ENCODE results near the gene SMYD4.

SMYD4 gene

DNA sequence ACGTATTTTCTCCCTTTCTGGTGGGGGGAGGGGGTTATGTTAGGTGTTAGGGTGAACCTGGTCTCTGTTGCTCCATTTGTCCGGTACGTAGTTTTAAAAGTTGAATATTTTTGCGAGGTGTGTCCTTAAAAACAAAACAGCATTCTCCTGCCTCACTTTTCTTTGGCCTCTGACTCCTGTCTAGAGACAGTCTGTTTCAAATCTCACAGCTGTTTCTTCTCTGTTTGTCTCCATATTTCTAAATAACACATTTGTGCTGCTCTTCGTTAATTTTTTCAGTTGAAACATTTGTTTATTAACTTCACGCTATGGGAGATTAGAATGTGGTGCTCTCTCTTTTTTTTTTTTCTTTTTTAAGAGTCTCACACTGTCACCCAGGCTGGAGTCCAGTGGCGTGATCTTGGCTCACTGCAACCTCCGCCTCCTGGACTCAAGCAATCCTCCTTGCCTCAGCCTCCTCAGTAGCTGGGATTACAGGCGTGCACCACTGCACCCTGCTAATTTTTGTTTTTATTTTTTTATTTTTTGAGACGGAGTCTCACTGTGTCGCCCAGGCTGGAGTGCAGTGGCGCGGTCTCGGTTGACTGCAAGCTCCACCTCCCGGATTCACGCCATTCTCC is 31.8 kb upstream of the SMYD4 start:
- Histone ChIP-seq H3K9me3 (ENCODE audit: control insufficient read depth, insufficient read depth, low read depth, low read length) (no peaks in the 10 kb centered on the region), H3K27ac (ENCODE audit: extremely low read depth, low read depth, low read length) (no peak overlapping the region), H3K4me3 (ENCODE audit: low read depth, low read length) (no peak overlapping the region), H3K36me3 (ENCODE audit: control insufficient read depth in 2 of 2, insufficient read depth in 1 of 2, low read length in 2 of 2) (peaks cover 26 to 40% of the 10 kb centered on the region in 2 experiments), H3K4me1 (ENCODE audit: control insufficient read depth, insufficient read depth, low read length) (no peaks in the 10 kb centered on the region)
- TF ChIP-seq ZXDB (tag by site-specific recombination; IDR thresholded peaks at IDR 0.05) = no peak
- TF ChIP-seq MZF1 (tag by site-specific recombination; IDR thresholded peaks at IDR 0.05; ENCODE audit: borderline replicate concordance) = no peak
- TF ChIP-seq ZNF174 (tag by site-specific recombination; IDR thresholded peaks at IDR 0.05) = no peak
- TF ChIP-seq, protein P1, sequence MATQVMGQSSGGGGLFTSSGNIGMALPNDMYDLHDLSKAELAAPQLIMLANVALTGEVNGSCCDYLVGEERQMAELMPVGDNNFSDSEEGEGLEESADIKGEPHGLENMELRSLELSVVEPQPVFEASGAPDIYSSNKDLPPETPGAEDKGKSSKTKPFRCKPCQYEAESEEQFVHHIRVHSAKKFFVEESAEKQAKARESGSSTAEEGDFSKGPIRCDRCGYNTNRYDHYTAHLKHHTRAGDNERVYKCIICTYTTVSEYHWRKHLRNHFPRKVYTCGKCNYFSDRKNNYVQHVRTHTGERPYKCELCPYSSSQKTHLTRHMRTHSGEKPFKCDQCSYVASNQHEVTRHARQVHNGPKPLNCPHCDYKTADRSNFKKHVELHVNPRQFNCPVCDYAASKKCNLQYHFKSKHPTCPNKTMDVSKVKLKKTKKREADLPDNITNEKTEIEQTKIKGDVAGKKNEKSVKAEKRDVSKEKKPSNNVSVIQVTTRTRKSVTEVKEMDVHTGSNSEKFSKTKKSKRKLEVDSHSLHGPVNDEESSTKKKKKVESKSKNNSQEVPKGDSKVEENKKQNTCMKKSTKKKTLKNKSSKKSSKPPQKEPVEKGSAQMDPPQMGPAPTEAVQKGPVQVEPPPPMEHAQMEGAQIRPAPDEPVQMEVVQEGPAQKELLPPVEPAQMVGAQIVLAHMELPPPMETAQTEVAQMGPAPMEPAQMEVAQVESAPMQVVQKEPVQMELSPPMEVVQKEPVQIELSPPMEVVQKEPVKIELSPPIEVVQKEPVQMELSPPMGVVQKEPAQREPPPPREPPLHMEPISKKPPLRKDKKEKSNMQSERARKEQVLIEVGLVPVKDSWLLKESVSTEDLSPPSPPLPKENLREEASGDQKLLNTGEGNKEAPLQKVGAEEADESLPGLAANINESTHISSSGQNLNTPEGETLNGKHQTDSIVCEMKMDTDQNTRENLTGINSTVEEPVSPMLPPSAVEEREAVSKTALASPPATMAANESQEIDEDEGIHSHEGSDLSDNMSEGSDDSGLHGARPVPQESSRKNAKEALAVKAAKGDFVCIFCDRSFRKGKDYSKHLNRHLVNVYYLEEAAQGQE (tag by site-specific recombination; IDR thresholded peaks at IDR 0.05) = no peak
- no peak for TF ChIP-seq ZNF555 (tag by site-specific recombination; conservative IDR thresholded peaks at IDR 0.05)
- TF ChIP-seq, protein P2, sequence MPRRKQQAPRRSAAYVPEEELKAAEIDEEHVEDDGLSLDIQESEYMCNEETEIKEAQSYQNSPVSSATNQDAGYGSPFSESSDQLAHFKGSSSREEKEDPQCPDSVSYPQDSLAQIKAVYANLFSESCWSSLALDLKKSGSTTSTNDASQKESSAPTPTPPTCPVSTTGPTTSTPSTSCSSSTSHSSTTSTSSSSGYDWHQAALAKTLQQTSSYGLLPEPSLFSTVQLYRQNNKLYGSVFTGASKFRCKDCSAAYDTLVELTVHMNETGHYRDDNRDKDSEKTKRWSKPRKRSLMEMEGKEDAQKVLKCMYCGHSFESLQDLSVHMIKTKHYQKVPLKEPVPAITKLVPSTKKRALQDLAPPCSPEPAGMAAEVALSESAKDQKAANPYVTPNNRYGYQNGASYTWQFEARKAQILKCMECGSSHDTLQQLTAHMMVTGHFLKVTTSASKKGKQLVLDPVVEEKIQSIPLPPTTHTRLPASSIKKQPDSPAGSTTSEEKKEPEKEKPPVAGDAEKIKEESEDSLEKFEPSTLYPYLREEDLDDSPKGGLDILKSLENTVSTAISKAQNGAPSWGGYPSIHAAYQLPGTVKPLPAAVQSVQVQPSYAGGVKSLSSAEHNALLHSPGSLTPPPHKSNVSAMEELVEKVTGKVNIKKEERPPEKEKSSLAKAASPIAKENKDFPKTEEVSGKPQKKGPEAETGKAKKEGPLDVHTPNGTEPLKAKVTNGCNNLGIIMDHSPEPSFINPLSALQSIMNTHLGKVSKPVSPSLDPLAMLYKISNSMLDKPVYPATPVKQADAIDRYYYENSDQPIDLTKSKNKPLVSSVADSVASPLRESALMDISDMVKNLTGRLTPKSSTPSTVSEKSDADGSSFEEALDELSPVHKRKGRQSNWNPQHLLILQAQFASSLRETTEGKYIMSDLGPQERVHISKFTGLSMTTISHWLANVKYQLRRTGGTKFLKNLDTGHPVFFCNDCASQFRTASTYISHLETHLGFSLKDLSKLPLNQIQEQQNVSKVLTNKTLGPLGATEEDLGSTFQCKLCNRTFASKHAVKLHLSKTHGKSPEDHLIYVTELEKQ (tag by site-specific recombination; IDR thresholded peaks at IDR 0.05; ENCODE audit: borderline replicate concordance) = no peak
- TF ChIP-seq, protein P3, sequence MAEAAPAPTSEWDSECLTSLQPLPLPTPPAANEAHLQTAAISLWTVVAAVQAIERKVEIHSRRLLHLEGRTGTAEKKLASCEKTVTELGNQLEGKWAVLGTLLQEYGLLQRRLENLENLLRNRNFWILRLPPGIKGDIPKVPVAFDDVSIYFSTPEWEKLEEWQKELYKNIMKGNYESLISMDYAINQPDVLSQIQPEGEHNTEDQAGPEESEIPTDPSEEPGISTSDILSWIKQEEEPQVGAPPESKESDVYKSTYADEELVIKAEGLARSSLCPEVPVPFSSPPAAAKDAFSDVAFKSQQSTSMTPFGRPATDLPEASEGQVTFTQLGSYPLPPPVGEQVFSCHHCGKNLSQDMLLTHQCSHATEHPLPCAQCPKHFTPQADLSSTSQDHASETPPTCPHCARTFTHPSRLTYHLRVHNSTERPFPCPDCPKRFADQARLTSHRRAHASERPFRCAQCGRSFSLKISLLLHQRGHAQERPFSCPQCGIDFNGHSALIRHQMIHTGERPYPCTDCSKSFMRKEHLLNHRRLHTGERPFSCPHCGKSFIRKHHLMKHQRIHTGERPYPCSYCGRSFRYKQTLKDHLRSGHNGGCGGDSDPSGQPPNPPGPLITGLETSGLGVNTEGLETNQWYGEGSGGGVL (tag by site-specific recombination; IDR thresholded peaks at IDR 0.05) = no peak
- no peak for TF ChIP-seq KLF8 (tag by site-specific recombination; IDR thresholded peaks at IDR 0.05)
- no peak for TF ChIP-seq ZNF157 (tag by site-specific recombination; IDR thresholded peaks at IDR 0.05)
- no peak for TF ChIP-seq SCRT2 (tag by site-specific recombination; IDR thresholded peaks at IDR 0.05)
- no peak for TF ChIP-seq ZNF571 (tag by site-specific recombination; IDR thresholded peaks at IDR 0.05)
- CTCF ChIA-PET = interaction anchor here (0.8 to 2.5 kb wide), 5 partner anchors 9 to 142 kb away, joined by 3 to 15 read pairs (median 5); no protein-coding TSS in a partner anchor
- POLR2A ChIA-PET = interaction anchor here (0.7 kb wide), 1 partner anchor 145 kb away, joined by 5 read pairs; no protein-coding TSS in a partner anchor

DNA sequence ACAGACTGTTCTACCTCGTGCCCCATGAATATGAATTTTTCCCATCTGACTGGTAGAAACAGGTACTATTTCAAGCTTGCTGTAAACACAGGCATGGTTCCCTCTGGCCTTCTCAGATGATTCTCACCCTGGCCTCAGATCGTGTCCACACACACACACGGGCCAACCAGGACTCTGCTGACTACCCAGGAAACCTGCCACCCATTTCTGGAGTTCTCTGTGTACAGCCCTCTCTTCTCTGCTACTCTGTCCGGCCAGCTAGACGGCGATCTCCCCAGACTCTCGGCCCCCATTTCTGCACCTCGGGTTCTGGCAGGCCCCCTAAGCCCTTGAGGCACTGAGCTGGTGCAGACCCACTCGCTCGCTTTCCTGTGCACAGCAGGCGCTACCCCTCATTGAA is 31.3 kb upstream of the SMYD4 start:
- no peak overlapping the region for H3K4me3 ChIP-seq (ENCODE audit: low read depth, low read length)
- no peaks in the 10 kb centered on the region for H3K9me3 ChIP-seq (ENCODE audit: control insufficient read depth, insufficient read depth, low read depth, low read length)
- ChIA-PET POLR2A (no interaction called here), CTCF (interaction anchor here (0.7 to 2.5 kb wide), 6 partner anchors 10 to 141 kb away, joined by 3 to 15 read pairs (median 4); no protein-coding TSS in a partner anchor)
- no peaks in the 10 kb centered on the region for H3K4me1 ChIP-seq (ENCODE audit: control insufficient read depth, insufficient read depth, low read length)
- no peak overlapping the region for H3K27ac ChIP-seq (ENCODE audit: extremely low read depth, low read depth, low read length)
- peaks cover 29 to 40% of the 10 kb centered on the region in 2 experiments for H3K36me3 ChIP-seq (ENCODE audit: control insufficient read depth in 2 of 2, insufficient read depth in 1 of 2, low read length in 2 of 2)
- no peak for TF ChIP-seq HOXD13 (CRISPR knock-in tag; IDR thresholded peaks at IDR 0.05; ENCODE audit: borderline replicate concordance)
- TF ChIP-seq, protein P4, sequence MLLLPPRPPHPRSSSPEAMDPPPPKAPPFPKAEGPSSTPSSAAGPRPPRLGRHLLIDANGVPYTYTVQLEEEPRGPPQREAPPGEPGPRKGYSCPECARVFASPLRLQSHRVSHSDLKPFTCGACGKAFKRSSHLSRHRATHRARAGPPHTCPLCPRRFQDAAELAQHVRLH (tag by site-specific recombination; IDR thresholded peaks at IDR 0.05) = no peak
- no peak for TF ChIP-seq ZNF426 (tag by site-specific recombination; IDR thresholded peaks at IDR 0.05)
- TF ChIP-seq, protein P1 (tag by site-specific recombination; IDR thresholded peaks at IDR 0.05) = no peak
- TF ChIP-seq, protein P5, sequence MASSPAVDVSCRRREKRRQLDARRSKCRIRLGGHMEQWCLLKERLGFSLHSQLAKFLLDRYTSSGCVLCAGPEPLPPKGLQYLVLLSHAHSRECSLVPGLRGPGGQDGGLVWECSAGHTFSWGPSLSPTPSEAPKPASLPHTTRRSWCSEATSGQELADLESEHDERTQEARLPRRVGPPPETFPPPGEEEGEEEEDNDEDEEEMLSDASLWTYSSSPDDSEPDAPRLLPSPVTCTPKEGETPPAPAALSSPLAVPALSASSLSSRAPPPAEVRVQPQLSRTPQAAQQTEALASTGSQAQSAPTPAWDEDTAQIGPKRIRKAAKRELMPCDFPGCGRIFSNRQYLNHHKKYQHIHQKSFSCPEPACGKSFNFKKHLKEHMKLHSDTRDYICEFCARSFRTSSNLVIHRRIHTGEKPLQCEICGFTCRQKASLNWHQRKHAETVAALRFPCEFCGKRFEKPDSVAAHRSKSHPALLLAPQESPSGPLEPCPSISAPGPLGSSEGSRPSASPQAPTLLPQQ (tag by site-specific recombination; IDR thresholded peaks at IDR 0.05) = no peak
- TF ChIP-seq ZNF600 (tag by site-specific recombination; IDR thresholded peaks at IDR 0.05) = no peak

Measured in HEK293 (cell line).